GM12892 (cell line): ENCODE results near the gene TNNC2.

Source experiments
- POLR2A ChIP-seq: IDR thresholded peaks from 2 replicates; pipeline ENCODE4 v1.6.1; 2011; ENCODE audit warnings: low read depth, low read length, control low read depth
- POLR2AphosphoS5 ChIP-seq: IDR thresholded peaks from 2 replicates; pipeline ENCODE4 v1.6.1; 2011; ENCODE audit warnings: low read depth, low read length, control low read depth

GRCh38 chr20:45860560-45861220, 33.6 kb upstream of the TNNC2 start:
- no peak for TF ChIP-seq POLR2A
- no peak for TF ChIP-seq POLR2AphosphoS5
